Skin of body (tissue), 2 donors: ENCODE measurements around the gene NAAA. TPM values are rescaled to one million over a fixed set of nuclear protein-coding genes. Genes with fewer than 3 reads are reported as not detected.
"Not testable (repeated sequence)": the region's sequence is repeated elsewhere in the genome, so short reads cannot be mapped to it uniquely, and the experiment has no call there.

ENCODE experiments used
- DNase-seq: peaks from one replicate; lab custom pipeline; 2025; lab: John Stamatoyannopoulos, UW
- total RNA-seq: library from RNA; depleted of rRNA; stranded (reverse); fragments of >200 nt; gene quantifications from one replicate; pipeline ENCODE4 v1.2.3, GENCODE V29; 2014

The NAAA gene
- total RNA-seq, 1 donor from 2014 or later, result 16.4 TPM

- DNase-seq, result no peak
Measured at GRCh38 chr4:75920327-75920726, 20.5 kb downstream of the NAAA start.

GRCh38 chr4:75919920-75920319 is 20.9 kb downstream of the NAAA start:
- no peak for DNase-seq

GRCh38 chr4:75916091-75916661 is 24.6 kb downstream of the NAAA start:
- no peak for DNase-seq

- no peak for DNase-seq
Measured at GRCh38 chr4:75912968-75913367, 27.8 kb downstream of the NAAA start.

- DNase-seq, result not testable (repeated sequence)
Measured at GRCh38 chr4:75910831-75911230, 30.0 kb downstream of the NAAA start.

- no peak for DNase-seq
Measured at GRCh38 chr4:75909405-75909804, 31.4 kb downstream of the NAAA start.

- DNase-seq, result no peak
Measured at GRCh38 chr4:75908555-75908954, 32.3 kb downstream of the NAAA start.

GRCh38 chr4:75907966-75908365 is 32.8 kb downstream of the NAAA start:
- DNase-seq, result no peak

GRCh38 chr4:75904076-75904475 is 36.7 kb downstream of the NAAA start:
- no peak for DNase-seq

GRCh38 chr4:75902352-75902751 is 38.5 kb downstream of the NAAA start, which contains the start of gene PPEF2:
PPEF2 (minus strand) TSS chr4:75902452; CDS start chr4:75896325, 6,127 bp downstream.
- DNase-seq, result no peak

- DNase-seq, result no peak
Measured at GRCh38 chr4:75898536-75898935, 42.3 kb downstream of the NAAA start.

GRCh38 chr4:75895744-75896314 is 45.0 kb downstream of the NAAA start:
- DNase-seq, result no peak

- no peak for DNase-seq
Measured at GRCh38 chr4:75892508-75892907, 48.3 kb downstream of the NAAA start.

GRCh38 chr4:75891611-75892010 is 49.2 kb downstream of the NAAA start:
- no peak for DNase-seq

GRCh38 chr4:75889537-75890199 is 51.1 kb downstream of the NAAA start:
- no peak for DNase-seq

- DNase-seq, result no peak
Measured at GRCh38 chr4:75886104-75886503, 54.7 kb downstream of the NAAA start.

- DNase-seq, result no peak
Measured at GRCh38 chr4:75881476-75881875, 59.3 kb downstream of the NAAA start.

- no peak for DNase-seq
Measured at GRCh38 chr4:75880278-75880677, 60.5 kb downstream of the NAAA start.

GRCh38 chr4:75878246-75878756 is 62.5 kb downstream of the NAAA start:
- DNase-seq, result no peak

- no peak for DNase-seq
Measured at GRCh38 chr4:75876218-75876617, 64.6 kb downstream of the NAAA start.

GRCh38 chr4:75869100-75869499 is 71.7 kb downstream of the NAAA start:
- no peak for DNase-seq

GRCh38 chr4:75867130-75867529 is 73.7 kb downstream of the NAAA start:
- no peak for DNase-seq
